VCaP (cell line): ENCODE measurements around the gene ZNF519.
"Not testable (repeated sequence)": the region's sequence is repeated elsewhere in the genome, so short reads cannot be mapped to it uniquely, and the experiment has no call there.

ENCODE experiments used
- H3K27ac ChIP-seq: fragments of 450-650 bp; 2 replicates; pipeline ENCODE4 v1.5.1; 2017
- CTCF ChIP-seq: fragments of 450-650 bp; conservative IDR thresholded peaks from 2 replicates; pipeline ENCODE4 v1.5.1; 2017; ENCODE audit warnings: mild to moderate bottlenecking, moderate library complexity

ZNF519 gene

GRCh38 chr18:14132271-14132700, at the start of gene ZNF519:
TSS of gene ZNF519 (minus strand) at chr18:14132435. CDS start at chr18:14132277, 158 bp downstream.
- H3K27ac ChIP-seq: peak within 1 kb of the TSS; percentile 44; the same call in 1 of the 2 replicates

GRCh38 chr18:14179306-14179705, 47.1 kb upstream of the ZNF519 start:
- H3K27ac ChIP-seq: no peak overlapping the region
- no peak for TF ChIP-seq CTCF

GRCh38 chr18:14178321-14179196, 46.3 kb upstream of the ZNF519 start:
- TF ChIP-seq CTCF: peak; percentile 77
- H3K27ac ChIP-seq: not testable (repeated sequence)

GRCh38 chr18:14177540-14178320, 45.5 kb upstream of the ZNF519 start:
- not testable (repeated sequence) for H3K27ac ChIP-seq

- not testable (repeated sequence) for H3K27ac ChIP-seq
These were observed 43.2 kb upstream of the ZNF519 start for GRCh38 chr18:14175404-14175803.

- H3K27ac ChIP-seq: no peak overlapping the region
- no peak for TF ChIP-seq CTCF
These were observed 42.5 kb upstream of the ZNF519 start for GRCh38 chr18:14174706-14175085.

- H3K27ac ChIP-seq: not testable (repeated sequence)
These were observed 41.9 kb upstream of the ZNF519 start for GRCh38 chr18:14174002-14174705.

- H3K27ac ChIP-seq: not testable (repeated sequence)
These were observed 41.1 kb upstream of the ZNF519 start for GRCh38 chr18:14173116-14173951.

GRCh38 chr18:14172142-14173115, 40.2 kb upstream of the ZNF519 start:
- not testable (repeated sequence) for H3K27ac ChIP-seq

GRCh38 chr18:14171301-14172141, 39.3 kb upstream of the ZNF519 start:
- H3K27ac ChIP-seq: not testable (repeated sequence)

GRCh38 chr18:14170367-14171036, 38.3 kb upstream of the ZNF519 start:
- not testable (repeated sequence) for H3K27ac ChIP-seq

- not testable (repeated sequence) for H3K27ac ChIP-seq
These were observed 30.7 kb upstream of the ZNF519 start for GRCh38 chr18:14162915-14163314.

GRCh38 chr18:14151564-14152113, 19.4 kb upstream of the ZNF519 start:
- not testable (repeated sequence) for H3K27ac ChIP-seq
